HTR-8/SVneo (cell line): ENCODE results near the gene POTEF.
"Not testable (repeated sequence)": the region's sequence is repeated elsewhere in the genome, so short reads cannot be mapped to it uniquely, and the experiment has no call there.

Source experiments
- DNase-seq: peaks from one replicate; pipeline ENCODE4 v3.0.0; 2011; ENCODE audit warnings: low spot score, mixed read lengths; ENCODE audit not compliant: insufficient read length
- FAIRE-seq: peaks from 2 replicates; lab custom pipeline; 2011; peaks lifted over from hg19 to GRCh38; lab: Jason Lieb, UNC

The POTEF gene

GRCh38 chr2:130136546-130136945 is 7.5 kb upstream of the POTEF start:
- FAIRE-seq, DNase-seq: not testable (repeated sequence)

GRCh38 chr2:130135692-130136541 is 6.9 kb upstream of the POTEF start:
- FAIRE-seq (no peak), DNase-seq (no peak)

- not testable (repeated sequence) for FAIRE-seq, DNase-seq
Observed at GRCh38 chr2:130128464-130128863, 558 bp downstream of the POTEF start.

GRCh38 chr2:130127726-130128125 is 1.3 kb downstream of the POTEF start:
- FAIRE-seq, DNase-seq: not testable (repeated sequence)

- not testable (repeated sequence) for FAIRE-seq, DNase-seq
Observed at GRCh38 chr2:130120924-130121323, 8.1 kb downstream of the POTEF start.

- not testable (repeated sequence) for FAIRE-seq, DNase-seq
Observed at GRCh38 chr2:130102597-130103363, 26.2 kb downstream of the POTEF start.

GRCh38 chr2:130062645-130063044 is 66.4 kb downstream of the POTEF start:
- not testable (repeated sequence) for DNase-seq, FAIRE-seq

GRCh38 chr2:130059982-130060381 is 69.0 kb downstream of the POTEF start:
- DNase-seq, FAIRE-seq: not testable (repeated sequence)

GRCh38 chr2:130056336-130056735 is 72.7 kb downstream of the POTEF start:
- FAIRE-seq, DNase-seq: not testable (repeated sequence)

GRCh38 chr2:130053217-130053911 is 75.7 kb downstream of the POTEF start:
- not testable (repeated sequence) for DNase-seq, FAIRE-seq

- not testable (repeated sequence) for FAIRE-seq, DNase-seq
Observed at GRCh38 chr2:130052376-130052775, 76.6 kb downstream of the POTEF start.

- not testable (repeated sequence) for DNase-seq, FAIRE-seq
Observed at GRCh38 chr2:130048422-130048821, 80.6 kb downstream of the POTEF start.

GRCh38 chr2:130038265-130038603 is 90.8 kb downstream of the POTEF start:
- not testable (repeated sequence) for FAIRE-seq, DNase-seq

- DNase-seq, FAIRE-seq: not testable (repeated sequence)
Observed at GRCh38 chr2:130025931-130026330, 103.1 kb downstream of the POTEF start.
